Fibroblast of villous mesenchyme (primary cell): Measurements from ENCODE around the gene FADD. TPM values are rescaled to one million over a fixed set of nuclear protein-coding genes. Genes with fewer than 3 reads are reported as not detected.
A peak's percentile ranks its signal among the peaks of the same experiment; 100 is the strongest.

Experiments
- DNase-seq: peaks from one replicate; pipeline ENCODE4 v3.0.0-alpha.2; 2010; ENCODE audit warnings: low read depth
- H3K4me3 ChIP-seq: 2 replicates; pipeline ENCODE4 v1.5.1; 2011; ENCODE audit warnings: low read depth, mild to moderate bottlenecking, low read length
- CTCF ChIP-seq: IDR thresholded peaks from 2 replicates; pipeline ENCODE4 v1.5.1; 2012; ENCODE audit warnings: low read depth, mild to moderate bottlenecking, low read length; ENCODE audit not compliant: insufficient read depth
- total RNA-seq: library from RNA; depleted of rRNA; stranded (reverse); fragments of >200 nt; gene quantifications from 2 replicates; pipeline ENCODE4 v1.2.3, GENCODE V29; 2012

Gene FADD
- total RNA-seq, 1 donor: 49.7 TPM

GRCh38 chr11:70243912-70244652 is 41.0 kb downstream of the FADD start:
- TF ChIP-seq CTCF: no peak
- DNase-seq: no peak

GRCh38 chr11:70244698-70245097 is 41.6 kb downstream of the FADD start:
- peak; percentile 78 for DNase-seq
- TF ChIP-seq CTCF: no peak
- H3K4me3 ChIP-seq: no peak overlapping the region

More at GRCh38 chr11:70243912-70244652, 41.0 kb downstream of the FADD start:
- H3K4me3 ChIP-seq: no peak overlapping the region

GRCh38 chr11:70246196-70246595 is 43.1 kb downstream of the FADD start:
- no peak for DNase-seq
- TF ChIP-seq CTCF: no peak
- H3K4me3 ChIP-seq: no peak overlapping the region

- no peak for TF ChIP-seq CTCF
- H3K4me3 ChIP-seq: no peak overlapping the region
- DNase-seq: peak; percentile 12
Measured at GRCh38 chr11:70247042-70247709, 44.1 kb downstream of the FADD start.

- H3K4me3 ChIP-seq: no peak overlapping the region
- no peak for TF ChIP-seq CTCF
- no peak for DNase-seq
Measured at GRCh38 chr11:70247710-70248072, 44.6 kb downstream of the FADD start.

- H3K4me3 ChIP-seq: no peak overlapping the region
- DNase-seq: no peak
- no peak for TF ChIP-seq CTCF
Measured at GRCh38 chr11:70250876-70251658, 48.0 kb downstream of the FADD start.
